Ishikawa (cell line): ENCODE results near the gene FERMT1.

Source experiments
- CEBPB ChIP-seq: IDR thresholded peaks from 2 replicates; pipeline ENCODE4 v1.6.1; 2012
- EP300 ChIP-seq: IDR thresholded peaks from 2 replicates; pipeline ENCODE4 v1.6.1; 2012; ENCODE audit warnings: borderline replicate concordance
- MAX ChIP-seq: IDR thresholded peaks from 2 replicates; pipeline ENCODE4 v1.6.1; 2012
- RAD21 ChIP-seq: IDR thresholded peaks from 2 replicates; pipeline ENCODE4 v1.6.1; 2012; ENCODE audit warnings: low read depth
- REST ChIP-seq: IDR thresholded peaks from 2 replicates; pipeline ENCODE4 v1.6.1; 2012; ENCODE audit warnings: low read depth, mild to moderate bottlenecking
- TAF1 ChIP-seq: IDR thresholded peaks from 2 replicates; pipeline ENCODE4 v1.6.1; 2012; ENCODE audit warnings: low read depth, mild to moderate bottlenecking
- TCF12 ChIP-seq: IDR thresholded peaks from 2 replicates; pipeline ENCODE4 v1.6.1; 2012; ENCODE audit warnings: low read depth
- YY1 ChIP-seq: IDR thresholded peaks from 2 replicates; pipeline ENCODE4 v1.6.1; 2012; ENCODE audit warnings: low read depth

GRCh38 chr20:6113951-6114350 is 8.9 kb downstream of the FERMT1 start:
- TF ChIP-seq MAX (no peak), EP300 (no peak), REST (no peak), RAD21 (no peak), TAF1 (no peak), TCF12 (no peak), YY1 (no peak), CEBPB (no peak)
